Brain pericyte (primary cell): ENCODE results near the gene CRB2.

Experiments used
- DNase-seq: peaks from one replicate; pipeline ENCODE4 v3.0.0-alpha.2; 2012; ENCODE audit warnings: low read depth, low spot score

Gene CRB2

GRCh38 chr9:123421186-123421585 is 65.2 kb downstream of the CRB2 start:
- no peak for DNase-seq

GRCh38 chr9:123421801-123422455 is 65.9 kb downstream of the CRB2 start:
- DNase-seq: no peak

- DNase-seq: no peak
Observed at GRCh38 chr9:123422635-123423310, 66.8 kb downstream of the CRB2 start.

- no peak for DNase-seq
Observed at GRCh38 chr9:123423311-123423640, 67.3 kb downstream of the CRB2 start.

GRCh38 chr9:123424131-123424530 is 68.1 kb downstream of the CRB2 start:
- DNase-seq: no peak

GRCh38 chr9:123424552-123425225 is 68.7 kb downstream of the CRB2 start:
- DNase-seq: no peak

- DNase-seq: no peak
Observed at GRCh38 chr9:123425261-123425821, 69.3 kb downstream of the CRB2 start.

- no peak for DNase-seq
Observed at GRCh38 chr9:123425836-123426365, 69.9 kb downstream of the CRB2 start.

GRCh38 chr9:123426406-123426805 is 70.4 kb downstream of the CRB2 start:
- DNase-seq: no peak
